Activated CD8-positive, alpha-beta memory T cell treated with anti-CD3 and anti-CD28 coated beads, Interleukin-2, amount 50 U/mL, for 48 hours (primary cell): Measurements from ENCODE around the gene IQSEC2.

ENCODE experiments used
- DNase-seq: peaks from one replicate; pipeline ENCODE4 v3.0.0-alpha.2; 2020

IQSEC2 gene

DNA sequence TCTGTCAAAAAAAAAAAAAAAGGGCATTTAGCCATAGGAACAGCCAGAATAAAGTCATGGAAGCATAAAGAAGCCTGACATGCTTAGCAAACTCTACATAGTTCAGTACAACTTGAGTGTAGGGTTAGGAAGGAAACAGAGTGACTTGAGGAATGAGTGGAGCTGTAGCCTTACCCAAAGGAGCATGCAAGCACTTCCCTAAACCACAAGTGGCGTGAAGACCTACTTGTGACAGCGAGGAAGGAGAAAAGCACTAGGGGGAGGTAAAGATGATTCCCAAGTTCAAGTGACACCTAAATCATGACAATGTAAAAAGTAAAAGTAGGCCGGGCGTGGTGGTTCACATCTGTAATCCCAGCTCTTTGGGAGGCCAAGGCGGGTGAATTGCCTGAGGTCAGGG lies 21.8 kb upstream of the IQSEC2 start:
- no peak for DNase-seq

DNA sequence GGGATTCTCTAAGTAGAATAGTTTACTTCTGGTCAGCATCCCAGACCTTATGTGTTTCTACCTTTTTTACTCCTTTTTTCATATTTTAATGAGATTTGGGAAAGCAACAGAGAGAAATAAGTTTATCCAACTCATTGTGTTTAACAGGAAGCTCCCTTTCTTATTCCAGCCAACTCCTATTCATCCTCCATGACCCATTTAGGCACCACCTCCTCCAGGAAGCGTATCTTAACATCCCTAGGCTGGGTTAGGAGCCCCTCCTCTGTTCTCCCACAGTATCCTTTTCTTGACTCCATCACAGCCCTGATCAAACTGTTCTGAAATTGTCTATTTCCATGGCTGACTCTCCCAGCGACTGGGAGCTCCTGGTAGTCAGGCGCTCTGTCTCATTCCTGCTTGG lies 18.8 kb upstream of the IQSEC2 start:
- no peak for DNase-seq

GRCh38 chrX:53294024-53294648 lies 12.8 kb upstream of the IQSEC2 start:
- no peak for DNase-seq

DNA sequence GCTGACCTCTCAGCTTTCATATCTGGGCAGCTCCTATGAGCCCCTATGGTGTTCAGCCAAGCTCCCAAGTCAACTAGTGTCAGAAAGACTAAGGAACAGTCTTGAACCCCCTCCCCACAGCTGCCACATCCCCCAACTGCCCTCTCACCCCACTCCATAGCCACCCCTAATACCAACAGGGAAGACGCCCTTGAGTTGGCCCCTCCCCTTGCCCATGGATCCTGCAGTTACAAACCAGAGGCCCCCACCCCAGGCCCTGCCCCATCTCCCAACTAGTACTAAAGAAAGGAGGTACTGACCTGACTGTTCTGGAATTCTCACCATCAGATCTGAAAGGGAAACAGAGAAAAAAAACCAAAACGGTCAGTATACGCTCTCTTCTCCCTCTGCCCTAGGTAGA lies 10.2 kb upstream of the IQSEC2 start:
- DNase-seq, result no peak

DNA sequence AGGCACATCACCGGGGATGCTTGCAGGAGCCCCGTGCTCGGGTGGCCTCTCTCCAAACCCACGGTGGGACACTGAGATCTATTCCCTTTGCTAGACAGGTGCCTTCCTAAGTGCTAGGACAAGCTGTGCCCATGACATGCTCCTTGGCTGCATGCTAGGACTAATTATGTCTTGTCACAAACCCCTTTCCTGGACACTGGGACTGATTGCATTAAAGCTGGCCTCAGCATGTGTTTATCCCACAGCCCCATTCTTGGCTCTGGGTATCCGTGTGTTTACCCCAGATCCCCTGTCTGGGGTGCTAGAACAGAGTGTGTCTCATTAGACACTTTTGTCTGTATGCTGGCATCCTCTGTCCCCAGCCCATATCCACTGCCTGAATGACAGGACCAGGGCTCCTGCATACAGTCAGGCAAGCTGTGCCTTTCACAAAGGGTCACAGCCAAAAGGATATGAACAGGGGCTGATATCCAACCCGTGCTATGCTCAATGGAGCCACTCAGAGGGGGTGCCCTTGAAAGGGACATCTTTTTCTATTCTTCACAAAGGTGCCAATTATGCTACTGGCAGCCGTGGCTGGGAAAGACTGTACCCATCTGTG lies 9.2 kb upstream of the IQSEC2 start:
- no peak for DNase-seq

GRCh38 chrX:53288189-53288588 lies 6.8 kb upstream of the IQSEC2 start:
- no peak for DNase-seq

DNA sequence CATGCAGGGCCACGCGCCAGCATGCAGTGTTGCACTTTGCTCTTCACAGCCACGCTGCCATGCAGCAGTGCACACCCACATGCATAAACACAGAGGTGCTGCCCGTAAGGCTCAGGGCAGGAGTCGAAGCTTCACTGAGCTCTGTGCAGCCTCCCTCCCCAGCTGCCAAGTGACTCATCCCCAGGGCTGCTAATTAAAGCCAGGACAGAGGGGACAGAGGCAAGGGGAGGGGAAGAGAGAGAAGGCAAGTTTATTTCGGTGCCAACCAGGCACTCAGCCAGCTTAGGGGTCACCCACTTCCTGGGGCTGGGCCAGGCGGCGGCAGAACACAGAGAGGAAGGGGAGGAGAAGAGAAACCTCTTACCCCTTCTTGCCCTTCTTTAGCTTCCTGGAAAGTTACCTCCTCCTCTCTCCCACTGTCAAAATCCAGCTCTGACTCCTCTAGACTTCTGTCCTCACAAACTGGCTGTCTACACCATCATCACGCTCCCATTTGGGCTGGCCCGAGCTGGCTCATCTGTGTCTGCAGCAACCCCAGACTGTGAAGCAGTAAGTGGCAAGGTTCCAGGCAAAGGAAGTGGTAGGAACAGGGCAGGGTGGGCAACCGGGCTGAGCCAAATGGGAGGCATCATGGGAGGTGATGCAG lies 6.2 kb upstream of the IQSEC2 start:
- peak; percentile 53 for DNase-seq

- no peak for DNase-seq
Observed at GRCh38 chrX:53286171-53286570, 4.8 kb upstream of the IQSEC2 start.

- no peak for DNase-seq
Observed at GRCh38 chrX:53285591-53285990, 4.2 kb upstream of the IQSEC2 start.

DNA sequence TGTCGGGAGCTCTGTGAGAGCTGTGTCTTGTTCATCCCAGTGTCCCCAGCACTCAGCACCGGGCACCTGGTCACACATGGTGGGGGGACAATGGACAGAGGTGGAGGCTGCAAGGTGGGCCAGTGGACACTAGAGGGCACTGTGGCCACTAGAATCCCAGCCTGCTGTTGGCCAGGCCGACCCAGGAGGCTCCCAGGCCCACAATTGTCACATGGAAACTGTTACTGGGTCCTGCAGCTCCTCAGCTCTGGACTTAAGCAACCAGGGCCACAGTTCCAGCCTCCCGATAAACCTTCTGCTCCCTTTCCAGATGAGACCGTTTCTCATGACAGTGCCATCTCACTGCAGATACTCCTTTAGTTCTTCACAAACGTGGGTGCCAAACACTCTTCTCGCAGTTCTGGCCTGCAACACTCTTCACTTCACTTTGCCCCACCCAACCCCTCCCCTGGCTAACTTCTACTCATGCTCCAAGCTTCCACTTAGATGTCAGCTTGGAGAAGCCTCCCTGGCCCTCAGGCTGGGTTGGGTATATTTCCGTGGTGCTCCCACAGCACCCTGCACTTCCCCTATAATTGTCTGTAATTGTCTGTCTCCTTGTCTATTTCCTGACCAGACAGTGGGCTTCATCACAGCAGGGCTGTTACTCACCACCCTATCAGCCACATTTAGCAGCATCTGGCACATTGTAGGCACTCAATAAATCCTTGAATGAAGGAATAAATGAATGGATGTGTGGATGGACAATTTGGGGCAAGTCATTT lies 3.5 kb upstream of the IQSEC2 start:
- peak; percentile 73 for DNase-seq

DNA sequence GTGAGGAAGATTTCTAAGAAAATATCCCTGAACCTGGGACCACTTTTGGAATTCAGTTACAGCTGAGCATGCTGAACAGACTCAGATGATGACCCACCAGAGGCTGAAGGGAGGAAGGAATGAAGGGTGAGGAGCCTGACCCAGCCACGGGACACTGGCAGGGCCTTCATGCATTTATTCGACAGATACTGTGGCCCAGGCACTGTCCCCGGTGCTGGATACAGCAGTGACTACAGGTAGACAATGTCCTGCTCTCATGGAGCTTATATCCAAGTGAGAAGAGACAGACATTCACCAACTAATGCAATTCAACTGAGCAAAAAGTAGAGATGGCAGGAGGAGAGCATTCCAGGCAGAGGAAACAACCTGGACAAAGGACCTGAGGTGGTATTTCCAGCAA lies 2.2 kb upstream of the IQSEC2 start:
- DNase-seq, result no peak

GRCh38 chrX:53283099-53283498 lies 1.7 kb upstream of the IQSEC2 start:
- DNase-seq, result no peak

DNA sequence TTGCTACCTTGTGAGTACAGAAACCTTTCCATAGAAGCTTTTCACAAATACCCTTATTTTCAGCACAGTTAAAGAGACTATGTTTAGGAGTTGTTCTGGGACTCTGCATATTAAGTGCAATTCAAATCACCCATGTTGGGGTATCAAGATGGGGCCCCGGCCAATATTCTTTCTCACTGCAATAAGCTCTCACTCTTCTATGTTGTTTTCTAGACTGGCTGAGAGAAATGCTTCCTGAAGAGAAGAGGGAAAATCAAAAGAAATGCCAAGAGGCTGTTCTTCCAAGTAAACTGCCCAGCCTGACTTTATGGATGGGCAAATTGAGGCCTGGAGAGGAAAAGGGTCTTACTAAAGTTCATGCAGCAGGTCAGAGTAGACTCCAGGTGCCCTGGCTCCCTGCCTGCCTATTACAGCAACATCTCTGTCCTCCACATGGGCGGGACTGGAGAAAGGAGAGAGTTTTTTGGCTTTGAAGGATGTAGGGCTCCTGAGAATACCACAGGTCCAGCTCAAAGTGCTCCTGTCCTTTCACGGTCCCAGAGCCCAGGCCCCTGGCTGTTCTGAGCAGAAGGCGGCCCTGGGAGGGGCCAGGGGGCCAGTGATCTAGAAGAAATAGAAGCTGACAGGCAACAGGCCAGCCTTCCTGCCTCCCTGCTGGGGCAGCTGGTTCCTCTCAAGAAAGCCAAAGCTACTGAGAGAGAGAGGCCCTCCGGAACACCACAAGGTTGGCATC lies 745 bp upstream of the IQSEC2 start:
- DNase-seq, result no peak

DNA sequence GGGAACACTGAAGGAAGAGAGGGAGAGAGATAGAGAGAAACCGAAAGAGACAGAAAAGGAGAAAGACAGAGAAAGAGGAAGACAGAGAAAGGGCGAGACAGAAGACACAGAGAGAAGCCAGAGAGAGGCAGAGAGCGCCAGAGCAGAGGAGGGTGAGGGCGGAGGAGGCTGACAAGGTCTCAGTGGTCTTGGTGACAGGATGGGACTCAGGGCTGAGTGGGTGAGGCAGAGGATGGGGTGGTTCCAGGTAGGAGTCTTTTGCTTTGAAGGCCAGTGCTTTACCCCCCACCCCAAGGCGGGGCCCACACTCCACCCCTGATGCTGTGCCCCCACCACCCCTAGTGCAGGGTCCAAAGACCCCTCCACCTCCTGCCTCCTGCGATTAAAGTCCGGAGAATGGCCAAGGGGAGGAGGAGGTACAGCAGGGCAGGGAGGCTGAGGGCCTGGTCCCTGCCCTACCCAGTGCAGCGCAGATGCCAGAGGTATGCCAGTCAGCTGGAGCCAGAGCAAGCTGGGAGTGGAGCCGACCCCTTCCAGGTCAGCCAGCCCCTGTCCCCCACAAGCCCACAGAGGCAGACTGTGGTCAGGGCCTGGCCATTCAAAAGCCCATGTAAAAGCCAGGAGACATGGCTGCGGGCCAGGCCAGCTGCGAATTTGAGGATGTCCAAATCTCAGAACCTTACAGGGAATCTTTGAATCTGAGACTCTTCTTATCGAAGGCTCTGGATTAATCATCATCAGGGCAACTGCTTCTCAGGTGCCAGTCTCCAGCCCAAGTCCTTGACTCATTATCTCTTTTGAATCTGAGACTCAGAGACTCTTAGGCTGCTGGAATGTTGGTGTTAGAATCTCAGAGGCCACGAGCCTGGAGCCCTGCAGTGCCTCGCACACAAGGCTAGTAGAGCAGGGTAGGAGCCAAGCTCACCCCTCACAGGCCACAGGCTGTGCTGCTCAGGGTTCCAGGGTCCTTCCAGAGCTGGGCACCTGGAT lies 758 bp downstream of the IQSEC2 start:
- DNase-seq, result no peak

- DNase-seq, result no peak
Observed at GRCh38 chrX:53279296-53280237, 1.8 kb downstream of the IQSEC2 start.

GRCh38 chrX:53272808-53273337 lies 8.5 kb downstream of the IQSEC2 start:
- no peak for DNase-seq

GRCh38 chrX:53269536-53270107 lies 11.8 kb downstream of the IQSEC2 start:
- DNase-seq, result no peak

GRCh38 chrX:53268173-53268572 lies 13.2 kb downstream of the IQSEC2 start:
- DNase-seq, result no peak

DNA sequence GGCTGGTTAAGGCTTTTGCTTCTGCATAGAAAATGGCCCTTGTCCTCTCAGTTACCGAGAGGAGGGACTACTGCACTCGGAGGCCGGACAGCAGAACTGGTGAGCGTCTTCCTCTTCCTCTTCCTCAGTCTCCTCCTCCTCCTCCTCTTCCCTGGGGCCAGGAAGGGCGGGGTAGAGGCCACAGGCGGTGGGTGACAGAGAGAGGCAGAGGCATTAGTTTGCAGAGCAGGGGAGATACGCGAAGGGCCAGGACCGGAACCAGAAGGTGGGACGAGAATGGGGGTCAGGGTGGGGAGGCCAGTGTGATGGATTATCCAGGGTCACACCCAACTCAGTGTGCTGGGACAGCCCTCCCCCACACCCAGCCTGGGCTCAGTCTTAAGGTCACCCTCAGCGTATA lies 14.5 kb downstream of the IQSEC2 start:
- DNase-seq, result no peak
